KOPT-K1 (cell line): ENCODE measurements around the gene TNFRSF9.

ENCODE experiments used
- H3K27ac ChIP-seq: fragments of 200-600 bp; sonication (generic); 2 replicates; pipeline ENCODE4 v1.5.1; 2016; ENCODE audit warnings: antibody characterized with exemption, mild to moderate bottlenecking, low read depth, low read length; ENCODE audit not compliant: poor library complexity, severe bottlenecking
- H3K36me3 ChIP-seq: fragments of 200-600 bp; sonication (generic); 2 replicates; pipeline ENCODE4 v1.5.1; 2017; ENCODE audit warnings: antibody characterized with exemption, mild to moderate bottlenecking, low read length, moderate library complexity; ENCODE audit not compliant: insufficient read depth
- H3K9me3 ChIP-seq: fragments of 200-600 bp; sonication (generic); 2 replicates; pipeline ENCODE4 v1.5.1; 2017; ENCODE audit warnings: antibody characterized with exemption, low read length, mild to moderate bottlenecking; ENCODE audit not compliant: insufficient read depth, poor library complexity, severe bottlenecking

The TNFRSF9 gene

DNA sequence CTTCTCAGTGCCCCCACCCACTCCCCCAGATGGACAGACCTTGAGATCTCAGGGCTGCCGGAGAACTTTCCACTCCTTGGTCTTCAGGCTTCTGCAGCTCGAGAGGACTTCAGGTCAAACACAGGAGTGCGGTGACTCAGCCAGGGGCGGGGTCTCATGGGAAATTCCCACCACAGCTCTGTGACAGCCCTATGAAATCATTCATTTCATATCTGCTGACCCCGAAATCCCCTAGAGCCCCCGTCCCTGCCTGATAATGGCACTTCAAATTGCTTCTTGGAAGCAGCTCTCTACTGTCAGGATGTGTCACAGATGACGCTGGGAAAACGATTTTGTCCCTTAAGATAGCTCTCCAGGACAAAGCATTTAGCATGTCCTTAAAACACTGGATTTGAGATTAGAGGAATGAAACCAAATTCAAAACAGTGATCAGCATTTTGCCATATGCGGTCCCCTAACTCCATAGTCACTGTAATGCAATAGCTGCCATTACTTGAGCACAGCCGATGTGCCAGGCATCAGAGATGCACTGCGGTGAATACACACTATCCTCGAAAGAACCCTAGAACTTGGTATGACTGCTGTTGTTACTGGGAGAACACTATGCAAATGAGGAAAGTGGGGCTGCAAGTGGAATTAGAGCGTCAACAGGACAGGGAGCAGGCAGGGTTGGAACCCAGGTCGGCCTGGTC is at the start of gene TNFRSF9:
Gene TNFRSF9, minus strand, starts transcription at position 95 of the 692 bp plus-strand sequence. CDS start 845 bp downstream, outside the sequence.
- Histone ChIP-seq H3K27ac (no peak within 1 kb of the TSS), H3K36me3 (no peaks in the 10 kb centered on the region), H3K9me3 (no peaks in the 10 kb centered on the region)

DNA sequence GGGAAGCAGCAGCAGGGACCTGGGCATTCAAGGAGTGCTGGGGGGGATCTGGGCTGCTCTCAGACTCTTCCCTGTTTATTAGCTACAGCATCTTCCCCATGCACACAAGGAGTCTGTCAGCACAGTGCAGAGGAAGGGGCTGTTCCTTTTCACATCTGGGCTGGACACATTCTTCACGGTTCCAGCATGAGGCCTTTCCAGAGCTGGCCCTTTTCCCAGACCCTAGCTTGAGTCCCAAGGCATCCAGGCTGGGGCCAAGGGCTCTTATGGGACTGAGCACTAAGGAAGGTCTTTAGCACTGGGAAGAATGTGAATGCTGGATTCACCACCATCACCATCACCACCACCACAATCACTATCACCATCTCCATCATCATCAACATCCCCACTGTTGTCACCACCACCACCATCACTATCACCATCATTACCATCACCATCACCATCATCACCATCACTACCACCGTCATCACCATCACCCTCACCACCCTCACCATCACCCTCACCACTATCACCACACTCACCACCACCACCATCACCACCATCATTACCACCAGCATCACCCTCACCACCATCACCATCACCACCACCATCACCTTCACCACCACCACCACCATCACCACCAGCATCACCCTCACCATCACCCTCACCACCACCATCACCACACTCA is 49.3 kb upstream of the TNFRSF9 start:
- H3K36me3 ChIP-seq, result peaks cover 28% of the 10 kb centered on the region
- H3K27ac ChIP-seq, result no peak overlapping the region

DNA sequence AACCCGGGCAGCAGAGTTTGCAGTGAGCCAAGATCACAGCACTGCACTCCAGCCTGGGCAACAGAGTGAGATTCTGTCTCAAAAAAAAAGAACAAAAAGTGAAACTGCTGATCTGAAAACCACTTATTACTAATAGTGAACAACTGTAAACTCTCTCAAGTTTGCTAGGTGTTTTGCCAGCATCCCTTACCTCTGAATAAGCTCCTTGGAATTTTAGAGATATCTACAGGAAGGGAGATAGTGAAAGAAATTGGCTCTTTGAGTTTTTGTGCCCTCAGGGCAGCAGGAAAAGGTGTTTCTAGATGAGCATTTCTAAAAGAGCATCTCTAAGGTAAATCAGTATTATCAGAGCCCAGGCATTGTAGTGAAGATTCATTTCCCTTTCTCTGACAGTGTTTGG is 47.9 kb upstream of the TNFRSF9 start:
- H3K36me3 ChIP-seq, result peaks cover 41% of the 10 kb centered on the region
- H3K27ac ChIP-seq, result no peak overlapping the region
- H3K9me3 ChIP-seq, result no peaks in the 10 kb centered on the region

More for the DNA sequence above, 49.3 kb upstream of the TNFRSF9 start:
- no peaks in the 10 kb centered on the region for H3K9me3 ChIP-seq

DNA sequence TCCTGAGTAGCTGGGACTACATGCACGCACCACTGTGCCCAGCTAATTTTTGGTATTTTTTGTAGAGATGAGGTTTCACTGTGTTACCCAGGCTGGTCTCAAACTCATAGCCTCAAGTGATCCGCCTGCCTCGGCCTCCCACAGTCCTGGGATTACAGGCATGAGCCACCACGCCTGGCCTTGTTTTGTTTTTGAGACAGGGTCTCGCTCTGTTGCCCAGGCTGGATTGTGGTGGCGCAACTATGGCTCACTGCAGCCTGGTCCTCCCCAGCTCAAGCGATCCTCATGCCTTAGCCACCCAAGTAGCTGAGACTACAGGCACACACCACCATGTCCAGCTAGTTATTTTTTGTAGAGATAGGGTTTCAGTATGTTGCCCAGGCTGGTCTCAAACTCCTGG is 46.9 kb upstream of the TNFRSF9 start:
- no peak overlapping the region for H3K27ac ChIP-seq
- no peaks in the 10 kb centered on the region for H3K9me3 ChIP-seq
- H3K36me3 ChIP-seq, result peaks cover 52% of the 10 kb centered on the region

DNA sequence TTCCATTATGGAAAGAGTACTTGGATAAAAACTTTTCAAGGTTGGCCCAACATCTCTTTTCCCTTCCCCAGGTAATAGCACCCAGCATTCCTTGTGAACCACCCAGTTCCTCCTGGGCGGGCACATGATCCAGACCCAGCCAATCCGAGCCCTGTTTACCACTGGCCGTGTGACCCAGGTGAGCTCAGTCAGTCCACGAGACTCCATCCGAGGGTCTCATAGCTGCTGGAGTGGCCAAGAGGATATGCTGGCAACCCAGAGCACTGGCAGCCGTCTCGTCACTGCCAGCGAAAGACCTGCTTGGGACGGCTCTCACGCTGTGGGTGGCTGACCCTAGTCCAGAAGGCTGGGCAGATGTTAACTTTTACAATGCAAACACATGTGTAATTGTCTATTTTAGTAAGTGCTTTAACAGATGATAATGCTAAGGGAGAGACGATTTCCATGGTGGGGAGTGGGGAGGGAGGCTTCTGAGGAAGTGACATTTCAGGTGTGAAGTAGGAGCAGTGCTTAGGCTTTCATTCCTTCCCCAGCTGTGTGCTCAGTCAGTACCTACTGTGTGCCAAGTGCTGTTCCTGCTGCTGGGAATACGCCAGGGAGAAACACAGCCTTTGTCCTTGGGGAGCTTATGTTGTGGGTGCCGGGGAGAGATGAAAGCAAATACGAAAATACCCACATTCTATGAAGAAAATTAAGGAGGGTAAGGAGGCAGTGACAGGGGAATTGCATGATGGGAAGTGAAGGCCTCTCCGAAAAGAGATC is 45.4 kb upstream of the TNFRSF9 start:
- no peak overlapping the region for H3K27ac ChIP-seq
- peaks cover 64% of the 10 kb centered on the region for H3K36me3 ChIP-seq
- no peaks in the 10 kb centered on the region for H3K9me3 ChIP-seq

DNA sequence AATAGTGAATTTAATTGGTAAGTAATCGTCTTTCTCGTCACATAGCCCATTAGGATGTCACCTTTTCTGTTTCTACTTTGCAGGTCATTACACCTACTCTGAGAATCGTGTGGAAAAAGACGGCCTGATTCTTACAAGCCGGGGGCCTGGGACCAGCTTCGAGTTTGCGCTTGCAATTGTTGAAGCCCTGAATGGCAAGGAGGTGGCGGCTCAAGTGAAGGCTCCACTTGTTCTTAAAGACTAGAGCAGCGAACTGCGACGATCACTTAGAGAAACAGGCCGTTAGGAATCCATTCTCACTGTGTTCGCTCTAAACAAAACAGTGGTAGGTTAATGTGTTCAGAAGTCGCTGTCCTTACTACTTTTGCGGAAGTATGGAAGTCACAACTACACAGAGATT is 44.2 kb upstream of the TNFRSF9 start:
- Histone ChIP-seq H3K36me3 (peaks cover 68% of the 10 kb centered on the region), H3K9me3 (no peaks in the 10 kb centered on the region), H3K27ac (no peak overlapping the region)

DNA sequence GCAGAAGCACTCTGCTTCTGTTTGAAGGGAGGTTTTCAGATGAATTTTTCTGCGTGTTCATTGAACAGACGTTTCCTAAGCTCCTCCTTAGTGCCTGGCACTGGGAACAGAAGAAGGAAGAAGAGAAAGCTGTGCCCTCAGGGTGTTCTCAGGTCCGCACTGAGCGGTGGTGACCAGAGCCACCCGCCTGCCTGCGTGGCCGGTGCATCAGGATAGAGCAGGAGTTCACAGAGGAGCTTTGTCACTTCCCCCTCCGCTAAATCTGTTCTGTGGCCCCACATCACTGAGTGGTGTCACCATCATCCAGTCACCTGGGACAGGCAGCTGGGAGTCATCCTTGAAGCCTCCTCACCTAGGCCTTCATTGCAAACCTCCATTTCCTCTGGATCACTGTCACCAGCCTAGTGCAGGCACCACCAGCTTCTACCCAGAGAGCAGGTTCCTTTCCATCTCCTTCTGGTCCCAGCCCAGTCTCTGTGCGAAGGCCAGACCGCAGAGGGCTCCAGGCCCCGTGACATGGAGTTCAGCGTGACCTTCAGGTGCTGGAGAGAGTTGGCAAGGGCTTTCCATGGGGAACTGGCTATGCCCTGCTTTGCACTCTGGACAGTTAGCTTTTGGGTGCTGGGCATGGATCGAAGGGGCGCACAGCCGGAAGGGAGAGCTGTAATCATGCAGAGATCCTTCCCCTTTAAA is 42.6 kb upstream of the TNFRSF9 start:
- H3K9me3 ChIP-seq, result no peaks in the 10 kb centered on the region
- H3K27ac ChIP-seq, result no peak overlapping the region
- H3K36me3 ChIP-seq, result peaks cover 82% of the 10 kb centered on the region

DNA sequence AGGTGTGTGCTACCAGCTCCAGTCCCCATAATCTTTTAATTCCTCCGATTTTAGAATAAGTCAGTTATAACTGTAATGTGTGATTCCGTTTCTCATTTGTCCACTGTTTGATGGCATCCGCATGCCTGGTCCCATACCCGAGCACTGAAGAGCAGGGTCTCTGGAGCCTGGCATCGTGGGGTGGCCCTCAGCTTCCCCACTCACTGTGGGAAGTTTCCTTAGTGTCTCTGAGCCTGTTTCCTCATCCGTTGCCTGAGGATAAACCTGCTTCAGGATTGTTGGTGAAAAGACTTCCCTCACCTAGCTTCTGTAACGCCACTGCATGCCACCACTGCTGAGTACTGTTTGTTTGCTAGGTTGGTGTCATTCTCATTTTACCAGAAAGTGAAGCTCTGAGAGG is 40.3 kb upstream of the TNFRSF9 start:
- H3K27ac ChIP-seq, result no peak overlapping the region
- H3K36me3 ChIP-seq, result peaks cover 94% of the 10 kb centered on the region

DNA sequence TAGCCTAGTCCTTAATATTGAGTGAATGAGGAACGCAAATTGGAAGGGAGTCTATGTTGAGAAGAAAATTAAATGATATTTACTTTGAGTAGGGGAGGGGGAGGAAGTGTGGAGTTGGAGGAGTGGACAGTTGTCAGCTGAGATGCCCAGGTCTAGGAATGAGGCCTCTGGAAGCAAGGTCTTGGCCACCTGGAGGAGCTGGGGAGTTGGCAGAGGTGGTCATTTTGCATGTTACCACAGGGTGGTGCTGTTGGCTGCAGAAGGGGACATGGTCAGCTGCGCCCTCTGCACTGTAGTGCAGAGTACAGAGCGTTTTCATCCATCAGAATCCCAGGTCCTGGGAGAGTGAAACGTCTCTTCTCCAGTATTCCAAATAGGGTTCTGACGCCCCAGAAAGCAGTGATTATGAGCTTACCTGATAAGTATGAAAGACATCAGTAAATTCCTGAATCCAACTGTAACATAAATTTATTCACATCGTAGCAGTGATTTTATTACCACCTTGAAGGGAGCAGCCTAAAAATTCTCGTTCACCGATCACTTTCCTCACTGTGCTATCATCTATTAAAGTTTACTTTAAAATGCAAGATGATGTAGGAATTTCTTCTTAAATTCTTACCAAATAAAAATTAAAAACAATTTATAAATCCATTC is 34.7 kb upstream of the TNFRSF9 start:
- Histone ChIP-seq H3K27ac (no peak overlapping the region), H3K36me3 (peaks cover 80% of the 10 kb centered on the region), H3K9me3 (no peaks in the 10 kb centered on the region)

More for the DNA sequence above, 40.3 kb upstream of the TNFRSF9 start:
- no peaks in the 10 kb centered on the region for H3K9me3 ChIP-seq

DNA sequence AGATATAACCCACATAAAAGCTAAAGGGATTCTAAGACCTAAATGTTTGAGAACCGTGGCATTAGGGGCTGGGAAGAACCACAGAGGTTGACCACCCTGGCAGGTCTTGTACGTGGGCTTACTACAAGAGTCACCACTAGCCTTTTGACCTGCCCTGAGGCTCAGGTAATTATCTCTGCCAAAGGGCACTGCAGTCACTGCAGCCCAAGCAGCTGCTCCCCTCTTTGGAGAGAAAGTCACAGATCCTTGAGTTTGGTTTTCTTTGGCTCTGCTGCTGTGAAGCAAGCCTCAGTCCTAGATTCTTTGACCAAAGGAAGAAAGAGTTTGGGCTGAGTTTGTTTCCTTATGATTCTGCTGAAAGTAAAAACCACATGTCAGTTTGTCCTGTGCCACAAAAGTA is 32.4 kb upstream of the TNFRSF9 start:
- Histone ChIP-seq H3K9me3 (no peaks in the 10 kb centered on the region), H3K27ac (no peak overlapping the region), H3K36me3 (peaks cover 79% of the 10 kb centered on the region)

DNA sequence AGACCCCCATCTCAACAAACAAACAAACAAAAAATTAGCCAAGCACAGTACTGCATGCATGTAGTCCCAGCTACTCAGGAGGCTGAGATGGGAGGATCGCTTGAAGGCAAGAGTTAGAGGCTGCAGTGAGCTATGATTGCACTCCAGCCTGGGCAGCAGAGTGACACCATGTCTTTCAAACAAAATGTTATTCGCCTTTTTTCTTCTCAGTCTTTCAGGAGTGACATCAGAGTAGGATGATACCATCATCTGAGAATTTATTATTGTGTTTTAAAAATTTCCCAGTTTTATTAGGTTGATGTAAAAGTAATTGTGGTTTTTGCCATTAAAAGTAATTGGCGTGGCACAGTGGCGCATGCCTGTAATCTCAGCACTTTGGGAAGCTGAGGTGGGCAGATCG is 31.6 kb upstream of the TNFRSF9 start:
- Histone ChIP-seq H3K9me3 (no peaks in the 10 kb centered on the region), H3K36me3 (peaks cover 80% of the 10 kb centered on the region), H3K27ac (no peak overlapping the region)

DNA sequence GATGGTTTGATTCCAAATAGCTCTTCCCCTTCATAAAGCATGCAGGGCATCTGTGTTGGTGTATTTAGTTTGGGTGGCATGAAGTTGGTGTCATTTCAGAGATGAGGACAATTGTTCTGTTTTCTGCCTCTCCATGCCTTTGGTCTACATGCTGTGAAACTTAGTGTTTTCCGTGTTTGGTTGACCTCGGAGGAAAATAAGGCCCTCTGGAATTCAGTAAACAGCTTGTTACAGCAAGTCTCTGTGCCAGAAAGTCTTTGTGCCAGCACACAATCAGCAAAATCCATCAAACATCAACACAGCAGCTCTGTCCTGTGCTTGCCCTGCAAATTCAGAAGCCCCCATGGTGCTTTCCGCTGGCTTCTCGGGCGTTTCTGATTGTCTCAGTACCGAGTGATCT is 30.4 kb upstream of the TNFRSF9 start:
- H3K9me3 ChIP-seq, result no peaks in the 10 kb centered on the region
- H3K36me3 ChIP-seq, result peaks cover 82% of the 10 kb centered on the region
- no peak overlapping the region for H3K27ac ChIP-seq

DNA sequence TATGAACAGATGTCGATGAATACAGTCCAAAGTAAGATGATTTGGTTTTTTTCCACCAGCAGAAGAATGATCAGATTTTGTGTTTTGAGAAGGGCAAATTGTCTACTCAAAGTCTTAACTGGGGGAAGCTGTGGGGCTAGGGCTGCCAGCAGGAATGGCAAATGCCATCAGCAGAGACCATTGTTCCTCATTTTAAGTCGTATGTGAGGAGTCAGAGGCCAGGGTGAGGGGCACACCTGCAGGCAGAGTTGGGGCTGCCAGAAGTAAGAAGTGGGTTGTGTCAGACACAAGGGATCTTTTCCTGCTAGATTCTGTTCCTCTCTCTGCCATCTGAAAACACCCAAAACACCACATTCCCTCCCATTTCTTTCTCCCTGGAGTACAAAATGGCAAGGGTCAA is 29.6 kb upstream of the TNFRSF9 start:
- Histone ChIP-seq H3K27ac (no peak overlapping the region), H3K9me3 (no peaks in the 10 kb centered on the region), H3K36me3 (peaks cover 83% of the 10 kb centered on the region)

DNA sequence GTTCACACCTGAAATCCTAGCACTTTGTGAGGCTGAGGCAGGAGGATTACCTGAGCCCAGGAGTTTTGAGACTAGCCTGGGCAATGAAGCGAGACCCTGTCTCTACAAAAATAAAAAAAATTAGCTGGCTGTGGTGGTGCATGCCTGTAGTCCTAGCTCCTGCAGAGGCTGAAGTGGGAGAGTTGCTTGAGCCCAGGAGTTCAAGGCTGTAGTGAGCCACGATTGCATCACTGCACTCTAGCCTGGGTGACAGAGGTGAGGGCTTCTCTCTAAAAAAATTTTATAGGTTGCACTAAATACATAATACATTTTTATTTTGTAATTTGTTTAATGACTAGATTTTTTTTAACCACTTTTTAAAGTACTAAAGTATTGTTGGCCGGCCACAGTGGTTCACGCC is 27.0 kb upstream of the TNFRSF9 start:
- H3K9me3 ChIP-seq, result no peaks in the 10 kb centered on the region
- peaks cover 94% of the 10 kb centered on the region for H3K36me3 ChIP-seq

More for the DNA sequence above, 27.0 kb upstream of the TNFRSF9 start:
- no peak overlapping the region for H3K27ac ChIP-seq
